ENCODE data around the gene DDA1. TPM values are rescaled to one million over a fixed set of nuclear protein-coding genes. Genes with fewer than 3 reads are reported as not detected.

Gene DDA1
- total and polyA plus RNA-seq, 9 of the 15 experiments (the other 6 are each of a cell fraction or from before 2014, with no cell fraction given): 1.4 to 83.8 (median 33.8) TPM

DNA sequence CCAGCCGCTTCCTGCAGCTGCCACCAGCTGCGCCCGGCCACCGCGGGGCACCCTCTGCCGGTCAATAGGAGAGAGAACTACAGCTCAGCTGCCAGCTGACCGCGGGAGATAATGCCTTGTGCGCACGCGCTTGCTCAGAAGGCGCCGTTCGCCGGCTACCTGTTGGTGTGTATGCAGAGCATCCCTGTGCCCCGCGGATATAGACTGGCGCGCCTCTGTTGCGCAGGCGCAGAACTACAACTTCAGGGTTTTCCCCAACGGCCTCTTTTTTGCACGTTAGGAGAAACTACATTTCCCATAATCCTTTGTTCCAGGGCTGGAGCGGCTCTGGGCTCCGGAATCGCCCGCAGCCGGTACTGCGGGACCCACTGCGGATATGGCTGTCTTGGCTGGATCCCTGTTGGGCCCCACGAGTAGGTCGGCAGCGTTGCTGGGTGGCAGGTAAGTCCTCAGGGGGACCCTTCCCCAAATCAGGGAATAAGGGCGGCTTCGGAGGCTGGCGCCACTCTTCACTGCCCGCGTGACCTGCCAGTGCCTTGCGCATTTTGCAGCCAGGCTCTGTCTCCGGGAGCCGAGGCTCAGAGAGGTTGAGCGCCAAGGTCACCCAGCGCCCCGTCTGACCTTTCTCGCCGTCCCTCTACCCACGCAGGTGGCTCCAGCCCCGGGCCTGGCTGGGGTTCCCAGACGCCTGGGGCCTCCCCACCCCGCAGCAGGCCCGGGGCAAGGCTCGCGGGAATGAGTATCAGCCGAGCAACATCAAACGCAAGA, 3.7 kb upstream of the DDA1 start, which contains the start of gene MRPL34 (continued):
- no peak for TF ChIP-seq ZNF551 (CRISPR knock-in tag; IDR thresholded peaks at IDR 0.05)
- no peak for TF ChIP-seq SAFB (IDR thresholded peaks at IDR 0.05; ENCODE audit: borderline replicate concordance, low read depth, low read length)
- TF ChIP-seq TBL1XR1 (IDR thresholded peaks at IDR 0.05; ENCODE audit: low read length in 2 of 2): peak; percentile 40 to 80; a peak in 2 of 4 replicates
- no peak for TF ChIP-seq SAFB2 (IDR thresholded peaks at IDR 0.05; ENCODE audit: borderline replicate concordance, low read depth, low read length, severe bottlenecking)
- peak; percentile 89 for TF ChIP-seq BCOR (IDR thresholded peaks at IDR 0.05)
- TF ChIP-seq CCNT2 (IDR thresholded peaks at IDR 0.05; ENCODE audit: borderline replicate concordance, extremely low read depth, insufficient read length, low read depth, low read length): peak; percentile 38
- no peak for TF ChIP-seq ZHX1 (conservative IDR thresholded peaks at IDR 0.05; ENCODE audit: low read length)
- peak; percentile 45; the same call in 1 of the 2 replicates for TF ChIP-seq EP300 (IDR thresholded peaks at IDR 0.05; ENCODE audit: low read length)
- no peak for TF ChIP-seq KLF10 (CRISPR knock-in tag; IDR thresholded peaks at IDR 0.05)
- TF ChIP-seq, protein P1, sequence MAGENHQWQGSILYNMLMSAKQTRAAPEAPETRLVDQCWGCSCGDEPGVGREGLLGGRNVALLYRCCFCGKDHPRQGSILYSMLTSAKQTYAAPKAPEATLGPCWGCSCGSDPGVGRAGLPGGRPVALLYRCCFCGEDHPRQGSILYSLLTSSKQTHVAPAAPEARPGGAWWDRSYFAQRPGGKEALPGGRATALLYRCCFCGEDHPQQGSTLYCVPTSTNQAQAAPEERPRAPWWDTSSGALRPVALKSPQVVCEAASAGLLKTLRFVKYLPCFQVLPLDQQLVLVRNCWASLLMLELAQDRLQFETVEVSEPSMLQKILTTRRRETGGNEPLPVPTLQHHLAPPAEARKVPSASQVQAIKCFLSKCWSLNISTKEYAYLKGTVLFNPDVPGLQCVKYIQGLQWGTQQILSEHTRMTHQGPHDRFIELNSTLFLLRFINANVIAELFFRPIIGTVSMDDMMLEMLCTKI (IDR thresholded peaks at IDR 0.05; ENCODE audit: partially characterized antibody): no peak
- TF ChIP-seq BCL6 (CRISPR knock-in tag; IDR thresholded peaks at IDR 0.05): no peak
- no peak for TF ChIP-seq ZNF174 (CRISPR knock-in tag; IDR thresholded peaks at IDR 0.05)
- TF ChIP-seq, protein P2, sequence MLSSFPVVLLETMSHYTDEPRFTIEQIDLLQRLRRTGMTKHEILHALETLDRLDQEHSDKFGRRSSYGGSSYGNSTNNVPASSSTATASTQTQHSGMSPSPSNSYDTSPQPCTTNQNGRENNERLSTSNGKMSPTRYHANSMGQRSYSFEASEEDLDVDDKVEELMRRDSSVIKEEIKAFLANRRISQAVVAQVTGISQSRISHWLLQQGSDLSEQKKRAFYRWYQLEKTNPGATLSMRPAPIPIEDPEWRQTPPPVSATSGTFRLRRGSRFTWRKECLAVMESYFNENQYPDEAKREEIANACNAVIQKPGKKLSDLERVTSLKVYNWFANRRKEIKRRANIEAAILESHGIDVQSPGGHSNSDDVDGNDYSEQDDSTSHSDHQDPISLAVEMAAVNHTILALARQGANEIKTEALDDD (IDR thresholded peaks at IDR 0.05): no peak
- TF ChIP-seq ZNF23 (CRISPR knock-in tag; IDR thresholded peaks at IDR 0.05): no peak
- TF ChIP-seq ZC3H4 (CRISPR knock-in tag; IDR thresholded peaks at IDR 0.05; ENCODE audit: borderline replicate concordance): no peak
- no peak for TF ChIP-seq ZFP1 (CRISPR knock-in tag; IDR thresholded peaks at IDR 0.05)
- TF ChIP-seq, protein P3, sequence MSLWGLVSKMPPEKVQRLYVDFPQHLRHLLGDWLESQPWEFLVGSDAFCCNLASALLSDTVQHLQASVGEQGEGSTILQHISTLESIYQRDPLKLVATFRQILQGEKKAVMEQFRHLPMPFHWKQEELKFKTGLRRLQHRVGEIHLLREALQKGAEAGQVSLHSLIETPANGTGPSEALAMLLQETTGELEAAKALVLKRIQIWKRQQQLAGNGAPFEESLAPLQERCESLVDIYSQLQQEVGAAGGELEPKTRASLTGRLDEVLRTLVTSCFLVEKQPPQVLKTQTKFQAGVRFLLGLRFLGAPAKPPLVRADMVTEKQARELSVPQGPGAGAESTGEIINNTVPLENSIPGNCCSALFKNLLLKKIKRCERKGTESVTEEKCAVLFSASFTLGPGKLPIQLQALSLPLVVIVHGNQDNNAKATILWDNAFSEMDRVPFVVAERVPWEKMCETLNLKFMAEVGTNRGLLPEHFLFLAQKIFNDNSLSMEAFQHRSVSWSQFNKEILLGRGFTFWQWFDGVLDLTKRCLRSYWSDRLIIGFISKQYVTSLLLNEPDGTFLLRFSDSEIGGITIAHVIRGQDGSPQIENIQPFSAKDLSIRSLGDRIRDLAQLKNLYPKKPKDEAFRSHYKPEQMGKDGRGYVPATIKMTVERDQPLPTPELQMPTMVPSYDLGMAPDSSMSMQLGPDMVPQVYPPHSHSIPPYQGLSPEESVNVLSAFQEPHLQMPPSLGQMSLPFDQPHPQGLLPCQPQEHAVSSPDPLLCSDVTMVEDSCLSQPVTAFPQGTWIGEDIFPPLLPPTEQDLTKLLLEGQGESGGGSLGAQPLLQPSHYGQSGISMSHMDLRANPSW (CRISPR knock-in tag; IDR thresholded peaks at IDR 0.05): no peak
- TF ChIP-seq, protein P4, sequence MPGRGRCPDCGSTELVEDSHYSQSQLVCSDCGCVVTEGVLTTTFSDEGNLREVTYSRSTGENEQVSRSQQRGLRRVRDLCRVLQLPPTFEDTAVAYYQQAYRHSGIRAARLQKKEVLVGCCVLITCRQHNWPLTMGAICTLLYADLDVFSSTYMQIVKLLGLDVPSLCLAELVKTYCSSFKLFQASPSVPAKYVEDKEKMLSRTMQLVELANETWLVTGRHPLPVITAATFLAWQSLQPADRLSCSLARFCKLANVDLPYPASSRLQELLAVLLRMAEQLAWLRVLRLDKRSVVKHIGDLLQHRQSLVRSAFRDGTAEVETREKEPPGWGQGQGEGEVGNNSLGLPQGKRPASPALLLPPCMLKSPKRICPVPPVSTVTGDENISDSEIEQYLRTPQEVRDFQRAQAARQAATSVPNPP (IDR thresholded peaks at IDR 0.05; ENCODE audit: borderline replicate concordance, insufficient read depth, insufficient read length): no peak

Data from K562 (cell line).